HepG2 (cell line): ENCODE results near the gene STK25. TPM values are rescaled to one million over a fixed set of nuclear protein-coding genes. Genes with fewer than 3 reads are reported as not detected.

Source experiments
- ASH2L ChIP-seq: fragments of 300-600, 200-600 bp; sonication (generic); IDR thresholded peaks from 2 replicates; pipeline ENCODE4 v1.7.0; 2017; ENCODE audit warnings: low read depth, mild to moderate bottlenecking, moderate library complexity, mixed read lengths, low read length; ENCODE audit not compliant: insufficient read length
- GATAD2A ChIP-seq: IDR thresholded peaks from 2 replicates; pipeline ENCODE4 v1.6.1; 2016
- HOXA9 ChIP-seq: sonication (generic); formaldehyde crosslinking; IDR thresholded peaks from 2 replicates; pipeline ENCODE4 v1.8.1; 2022; ENCODE audit warnings: missing genetic modification reagents, mild to moderate bottlenecking, moderate library complexity, borderline replicate concordance
- KDM6A ChIP-seq: IDR thresholded peaks from 2 replicates; pipeline ENCODE4 v1.6.1; 2016; ENCODE audit warnings: low read depth
- MAFK ChIP-seq, 2 experiments: IDR thresholded peaks in 1 of 2; conservative IDR thresholded peaks in 1 of 2; 2 replicates each; pipeline ENCODE4 v1.6.1; 2011; ENCODE audit warnings: improper control_type of control experiment in 2 of 2, low read length in 2 of 2
- PAXIP1 ChIP-seq: sonication (generic); formaldehyde crosslinking; conservative IDR thresholded peaks from 2 replicates; pipeline ENCODE4 v1.4.0; 2020; ENCODE audit warnings: mild to moderate bottlenecking, missing genetic modification reagents, moderate library complexity
- PLRG1 ChIP-seq: fragments of 450-650 bp; conservative IDR thresholded peaks from 2 replicates; pipeline ENCODE4 v1.6.1; 2016
- RNF219 ChIP-seq: sonication (generic); formaldehyde crosslinking; IDR thresholded peaks from 2 replicates; pipeline ENCODE4 v1.5.0; 2020; ENCODE audit warnings: mild to moderate bottlenecking, missing genetic modification reagents
- TCF7L2 ChIP-seq: IDR thresholded peaks from 2 replicates; pipeline ENCODE4 v1.6.1; 2011; ENCODE audit warnings: mild to moderate bottlenecking, low read depth, low read length, moderate library complexity
- ZNF12 ChIP-seq: sonication (generic); formaldehyde crosslinking; IDR thresholded peaks from 2 replicates; pipeline ENCODE4 v1.5.0; 2020; ENCODE audit warnings: missing genetic modification reagents
- ZNF264 ChIP-seq: sonication (generic); formaldehyde crosslinking; IDR thresholded peaks from 2 replicates; pipeline ENCODE4 v1.4.0; 2020; ENCODE audit warnings: missing genetic modification reagents
- ZNF552 ChIP-seq: sonication (generic); formaldehyde crosslinking; IDR thresholded peaks from 2 replicates; pipeline ENCODE4 v1.9.0; 2022; ENCODE audit warnings: missing genetic modification reagents, mild to moderate bottlenecking, borderline replicate concordance
- ZNF724P ChIP-seq: sonication (generic); formaldehyde crosslinking; IDR thresholded peaks from 2 replicates; pipeline ENCODE4 v1.8.0; 2022; ENCODE audit warnings: missing genetic modification reagents, borderline replicate concordance
- ZNF766 ChIP-seq: sonication (generic); formaldehyde crosslinking; IDR thresholded peaks from 2 replicates; pipeline ENCODE4 v1.5.0; 2020; ENCODE audit warnings: missing genetic modification reagents, borderline replicate concordance
- polyA plus RNA-seq, 8 experiments: library from polyadenylated mRNA; depleted of rRNA in 3 of 8; stranded (reverse) in 7 of 8; unstranded in 1 of 8; fragments of >200 nt; fragmentation: Illumina TruSeq in 4 of 8; extraction: Trizol in 4 of 8; gene quantifications; 2 replicates each; pipeline versions ENCODE4 v1.2.1 to v1.2.3, GENCODE V29; 2011 to 2016; ENCODE audit warnings: low read depth in 4 of 8, missing spikeins in 1 of 8, mixed read lengths in 1 of 8; ENCODE audit not compliant: insufficient read depth in 1 of 8
- total RNA-seq, 5 experiments: library from RNA; depleted of rRNA; stranded (reverse); fragments of >200 nt; fragmentation: Illumina TruSeq; extraction: Trizol; gene quantifications; 2 replicates each; pipeline ENCODE4 v1.2.3, GENCODE V29; 2016; ENCODE audit warnings: low read depth in 1 of 5
- TF ChIP-seq, protein P1 (sequence below): sonication (generic); formaldehyde crosslinking; IDR thresholded peaks from 2 replicates; pipeline ENCODE4 v1.5.0; 2020; ENCODE audit warnings: mild to moderate bottlenecking, missing genetic modification reagents, borderline replicate concordance

Gene STK25
- total and polyA plus RNA-seq, 2 of the 13 experiments (the other 11 are each of a cell fraction or from before 2014, with no cell fraction given) = 177 to 481 TPM

- peak; percentile 33 for TF ChIP-seq ASH2L
- TF ChIP-seq PLRG1 = no peak
- TF ChIP-seq MAFK (conservative IDR thresholded peaks at IDR 0.05 in 1 of 2, IDR thresholded peaks at IDR 0.05 in 1 of 2; ENCODE audit: low read length in 2 of 2) = no peak
- TF ChIP-seq KDM6A (CRISPR knock-in tag) = no peak
- 0 out of 2 replicates have a peak, but pooled peaks have one; percentile 51 for TF ChIP-seq ZNF766 (CRISPR knock-in tag)
- no peak for TF ChIP-seq ZNF12 (CRISPR knock-in tag)
- no peak for TF ChIP-seq TCF7L2
- no peak for TF ChIP-seq ZNF552 (CRISPR knock-in tag)
- peak; percentile 91 for TF ChIP-seq ZNF724P (CRISPR knock-in tag)
- no peak for TF ChIP-seq RNF219 (CRISPR knock-in tag)
- peak; percentile 42 for TF ChIP-seq GATAD2A (CRISPR knock-in tag)
- TF ChIP-seq PAXIP1 (CRISPR knock-in tag) = peak; percentile 78
- TF ChIP-seq, protein P1, sequence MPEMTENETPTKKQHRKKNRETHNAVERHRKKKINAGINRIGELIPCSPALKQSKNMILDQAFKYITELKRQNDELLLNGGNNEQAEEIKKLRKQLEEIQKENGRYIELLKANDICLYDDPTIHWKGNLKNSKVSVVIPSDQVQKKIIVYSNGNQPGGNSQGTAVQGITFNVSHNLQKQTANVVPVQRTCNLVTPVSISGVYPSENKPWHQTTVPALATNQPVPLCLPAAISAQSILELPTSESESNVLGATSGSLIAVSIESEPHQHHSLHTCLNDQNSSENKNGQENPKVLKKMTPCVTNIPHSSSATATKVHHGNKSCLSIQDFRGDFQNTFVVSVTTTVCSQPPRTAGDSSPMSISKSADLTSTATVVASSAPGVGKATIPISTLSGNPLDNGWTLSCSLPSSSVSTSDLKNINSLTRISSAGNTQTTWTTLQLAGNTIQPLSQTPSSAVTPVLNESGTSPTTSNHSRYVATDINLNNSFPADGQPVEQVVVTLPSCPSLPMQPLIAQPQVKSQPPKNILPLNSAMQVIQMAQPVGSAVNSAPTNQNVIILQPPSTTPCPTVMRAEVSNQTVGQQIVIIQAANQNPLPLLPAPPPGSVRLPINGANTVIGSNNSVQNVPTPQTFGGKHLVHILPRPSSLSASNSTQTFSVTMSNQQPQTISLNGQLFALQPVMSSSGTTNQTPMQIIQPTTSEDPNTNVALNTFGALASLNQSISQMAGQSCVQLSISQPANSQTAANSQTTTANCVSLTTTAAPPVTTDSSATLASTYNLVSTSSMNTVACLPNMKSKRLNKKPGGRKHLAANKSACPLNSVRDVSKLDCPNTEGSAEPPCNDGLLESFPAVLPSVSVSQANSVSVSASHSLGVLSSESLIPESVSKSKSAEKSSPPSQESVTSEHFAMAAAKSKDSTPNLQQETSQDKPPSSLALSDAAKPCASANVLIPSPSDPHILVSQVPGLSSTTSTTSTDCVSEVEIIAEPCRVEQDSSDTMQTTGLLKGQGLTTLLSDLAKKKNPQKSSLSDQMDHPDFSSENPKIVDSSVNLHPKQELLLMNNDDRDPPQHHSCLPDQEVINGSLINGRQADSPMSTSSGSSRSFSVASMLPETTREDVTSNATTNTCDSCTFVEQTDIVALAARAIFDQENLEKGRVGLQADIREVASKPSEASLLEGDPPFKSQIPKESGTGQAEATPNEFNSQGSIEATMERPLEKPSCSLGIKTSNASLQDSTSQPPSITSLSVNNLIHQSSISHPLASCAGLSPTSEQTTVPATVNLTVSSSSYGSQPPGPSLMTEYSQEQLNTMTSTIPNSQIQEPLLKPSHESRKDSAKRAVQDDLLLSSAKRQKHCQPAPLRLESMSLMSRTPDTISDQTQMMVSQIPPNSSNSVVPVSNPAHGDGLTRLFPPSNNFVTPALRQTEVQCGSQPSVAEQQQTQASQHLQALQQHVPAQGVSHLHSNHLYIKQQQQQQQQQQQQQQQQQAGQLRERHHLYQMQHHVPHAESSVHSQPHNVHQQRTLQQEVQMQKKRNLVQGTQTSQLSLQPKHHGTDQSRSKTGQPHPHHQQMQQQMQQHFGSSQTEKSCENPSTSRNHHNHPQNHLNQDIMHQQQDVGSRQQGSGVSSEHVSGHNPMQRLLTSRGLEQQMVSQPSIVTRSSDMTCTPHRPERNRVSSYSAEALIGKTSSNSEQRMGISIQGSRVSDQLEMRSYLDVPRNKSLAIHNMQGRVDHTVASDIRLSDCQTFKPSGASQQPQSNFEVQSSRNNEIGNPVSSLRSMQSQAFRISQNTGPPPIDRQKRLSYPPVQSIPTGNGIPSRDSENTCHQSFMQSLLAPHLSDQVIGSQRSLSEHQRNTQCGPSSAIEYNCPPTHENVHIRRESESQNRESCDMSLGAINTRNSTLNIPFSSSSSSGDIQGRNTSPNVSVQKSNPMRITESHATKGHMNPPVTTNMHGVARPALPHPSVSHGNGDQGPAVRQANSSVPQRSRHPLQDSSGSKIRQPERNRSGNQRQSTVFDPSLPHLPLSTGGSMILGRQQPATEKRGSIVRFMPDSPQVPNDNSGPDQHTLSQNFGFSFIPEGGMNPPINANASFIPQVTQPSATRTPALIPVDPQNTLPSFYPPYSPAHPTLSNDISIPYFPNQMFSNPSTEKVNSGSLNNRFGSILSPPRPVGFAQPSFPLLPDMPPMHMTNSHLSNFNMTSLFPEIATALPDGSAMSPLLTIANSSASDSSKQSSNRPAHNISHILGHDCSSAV = no peak
- 0 out of 2 replicates have a peak, but pooled peaks have one; percentile 29 for TF ChIP-seq HOXA9
- 0 out of 2 replicates have a peak, but pooled peaks have one; percentile 63 for TF ChIP-seq ZNF264 (CRISPR knock-in tag)
These were observed 38.6 kb upstream of the STK25 start (continued) for GRCh38 chr2:241546771-241547498.
